GM12801 (cell line): ENCODE data around the gene FBXO41.

Experiments used
- CTCF ChIP-seq: IDR thresholded peaks from one replicate; pipeline ENCODE4 v1.5.1; 2011; ENCODE audit warnings: control low read depth; ENCODE audit not compliant: insufficient read length; ENCODE audit errors: extremely low read depth

Gene FBXO41

GRCh38 chr2:73249636-73250035, 34.6 kb downstream of the FBXO41 start:
- no peak for TF ChIP-seq CTCF

- no peak for TF ChIP-seq CTCF
Measured at GRCh38 chr2:73246850-73247249, 37.4 kb downstream of the FBXO41 start.

GRCh38 chr2:73244580-73244979, 39.7 kb downstream of the FBXO41 start:
- TF ChIP-seq CTCF: no peak

GRCh38 chr2:73243884-73244570, 40.3 kb downstream of the FBXO41 start:
- TF ChIP-seq CTCF: no peak

- TF ChIP-seq CTCF: no peak
Measured at GRCh38 chr2:73239776-73240175, 44.5 kb downstream of the FBXO41 start.

GRCh38 chr2:73238976-73239375, 45.3 kb downstream of the FBXO41 start:
- TF ChIP-seq CTCF: no peak

- no peak for TF ChIP-seq CTCF
Measured at GRCh38 chr2:73238149-73238548, 46.1 kb downstream of the FBXO41 start.
